A549 treated with dexamethasone at 1 μM for 4 hours (cell line): ENCODE results near the gene CD2AP. TPM values are rescaled to one million over a fixed set of nuclear protein-coding genes. Genes with fewer than 3 reads are reported as not detected.

Experiments
- total RNA-seq: library from RNA; stranded (reverse); fragments of 200-300 nt; extraction: Qiagen RNA extraction; gene quantifications from 5 replicates; pipeline ENCODE4 v1.2.3, GENCODE V29; 2022

Gene CD2AP, protein sequence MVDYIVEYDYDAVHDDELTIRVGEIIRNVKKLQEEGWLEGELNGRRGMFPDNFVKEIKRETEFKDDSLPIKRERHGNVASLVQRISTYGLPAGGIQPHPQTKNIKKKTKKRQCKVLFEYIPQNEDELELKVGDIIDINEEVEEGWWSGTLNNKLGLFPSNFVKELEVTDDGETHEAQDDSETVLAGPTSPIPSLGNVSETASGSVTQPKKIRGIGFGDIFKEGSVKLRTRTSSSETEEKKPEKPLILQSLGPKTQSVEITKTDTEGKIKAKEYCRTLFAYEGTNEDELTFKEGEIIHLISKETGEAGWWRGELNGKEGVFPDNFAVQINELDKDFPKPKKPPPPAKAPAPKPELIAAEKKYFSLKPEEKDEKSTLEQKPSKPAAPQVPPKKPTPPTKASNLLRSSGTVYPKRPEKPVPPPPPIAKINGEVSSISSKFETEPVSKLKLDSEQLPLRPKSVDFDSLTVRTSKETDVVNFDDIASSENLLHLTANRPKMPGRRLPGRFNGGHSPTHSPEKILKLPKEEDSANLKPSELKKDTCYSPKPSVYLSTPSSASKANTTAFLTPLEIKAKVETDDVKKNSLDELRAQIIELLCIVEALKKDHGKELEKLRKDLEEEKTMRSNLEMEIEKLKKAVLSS
- 11.9 to 17.9 TPM (median 15.1 TPM) in 5 replicates for total RNA-seq

DNA sequence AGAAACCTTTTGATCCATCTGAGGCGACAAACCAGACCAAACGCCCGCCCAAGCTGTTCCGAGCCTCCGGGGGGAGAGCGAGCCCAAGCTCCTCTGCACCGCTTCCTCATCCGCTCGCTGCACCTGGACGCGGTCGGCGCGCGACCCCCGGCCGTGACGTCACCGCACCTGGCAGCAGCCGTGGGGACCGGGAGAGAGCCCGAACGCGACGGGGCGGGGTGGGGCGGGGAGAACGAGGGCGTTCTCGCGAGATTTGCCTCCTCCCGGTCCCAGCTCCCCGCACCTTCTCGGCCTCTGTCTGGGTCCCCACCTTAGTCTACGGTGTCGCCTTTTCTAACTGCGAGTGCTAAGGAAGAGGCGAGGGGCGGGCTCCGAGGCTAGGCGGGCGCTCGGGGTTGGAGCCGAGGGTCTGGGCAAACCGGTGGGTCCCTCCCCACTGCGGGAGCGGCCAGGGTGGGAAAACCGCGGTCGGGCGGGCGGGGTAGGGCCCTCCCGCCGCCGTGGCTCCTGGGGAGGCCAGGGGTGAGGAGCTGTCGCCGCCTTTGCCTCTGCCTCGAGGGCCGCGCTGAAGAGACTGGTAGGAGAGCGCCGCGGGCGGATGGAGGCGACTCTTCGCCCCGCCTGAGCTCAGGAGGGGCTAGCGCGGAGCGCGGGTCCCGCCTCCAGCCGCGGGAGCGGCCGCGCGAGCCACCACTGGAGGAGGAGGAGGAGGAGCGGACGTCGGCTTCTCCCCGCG lies at the start of gene CD2AP:
Gene CD2AP (plus strand): TSS at position 293 of the 736 bp plus-strand sequence. CDS start 456 bp downstream, outside the sequence.

Other genes starting within 250 kb of the CD2AP start
- gene TNFRSF21, start 167.9 kb upstream of the CD2AP start, total RNA-seq: 11.7 to 15.5 TPM (median 13.8 TPM) in 5 replicates
- gene ADGRF4, start 220.8 kb downstream of the CD2AP start, total RNA-seq: 16.3 to 19.6 TPM (median 17.1 TPM) in 5 replicates